Lung (tissue), 12 donors: ENCODE results near the gene TMEM203. TPM values are rescaled to one million over a fixed set of nuclear protein-coding genes. Genes with fewer than 3 reads are reported as not detected.

Source experiments
- ATAC-seq: fragments of 200-7000 bp; cut with Tn5 transposase; one replicate; pipeline ENCODE4 v1.9.1; 2020; ENCODE audit warnings: moderate number of reproducible peaks; ENCODE audit not compliant: insufficient read depth, low FRiP score
- DNase-seq, 3 donors: peaks; one replicate each; pipeline ENCODE4 v3.0.0-alpha.2; 2013 to 2017
- H3K27ac ChIP-seq, 2 donors: one replicate each; pipeline ENCODE4 v1.5.1; 2013; ENCODE audit warnings: mild to moderate bottlenecking in 2 of 2, moderate library complexity in 2 of 2, control low read depth in 1 of 2, inconsistent platforms in 1 of 2, low read depth in 1 of 2, low read length in 1 of 2
- H3K27me3 ChIP-seq, 3 donors: one replicate each; pipeline ENCODE4 v1.5.1; 2013; ENCODE audit warnings: low read length in 2 of 3; ENCODE audit not compliant: control insufficient read depth in 3 of 3, insufficient read depth in 3 of 3
- H3K36me3 ChIP-seq, 4 donors: one replicate each; pipeline ENCODE4 v1.5.1; 2013; ENCODE audit warnings: low read length in 4 of 4, mild to moderate bottlenecking in 1 of 4, moderate library complexity in 1 of 4; ENCODE audit not compliant: control insufficient read depth in 4 of 4, insufficient read depth in 4 of 4
- H3K4me1 ChIP-seq, 5 donors: one replicate each; pipeline ENCODE4 v1.5.1; 2013; ENCODE audit warnings: low read length in 5 of 5, mild to moderate bottlenecking in 2 of 5, moderate library complexity in 1 of 5; ENCODE audit not compliant: control insufficient read depth in 5 of 5, insufficient read depth in 5 of 5
- H3K4me3 ChIP-seq: one replicate; pipeline ENCODE4 v1.5.1; 2013; ENCODE audit warnings: mild to moderate bottlenecking, control low read depth, moderate library complexity
- H3K9ac ChIP-seq, 2 donors: one replicate each; pipeline ENCODE4 v1.5.1; 2013; ENCODE audit warnings: low read length in 2 of 2, control low read depth in 1 of 2; ENCODE audit not compliant: insufficient read depth in 1 of 2
- H3K9me3 ChIP-seq, 4 donors: one replicate each; pipeline ENCODE4 v1.5.1; 2013; ENCODE audit warnings: low read length in 3 of 4, mild to moderate bottlenecking in 1 of 4, moderate library complexity in 1 of 4; ENCODE audit not compliant: control insufficient read depth in 4 of 4, insufficient read depth in 3 of 4
- WGBS, 2 donors: extraction: QIAGEN DNeasy Blood & Tissue Kit; methylation state at CpG; one replicate each; pipeline ENCODE4 v1.1.7; 2013; 5-methylcytosine and 5-hydroxymethylcytosine counted together
- polyA plus RNA-seq, 2 donors: library from polyadenylated mRNA; stranded (reverse); fragments of 200-250 nt; gene quantifications; one replicate each; pipeline ENCODE4 v1.2.1, GENCODE V29; 2013
- total RNA-seq, 2 donors: library from RNA; depleted of rRNA in 1 of 2; stranded (reverse); fragments of >200 nt in 1 of 2; gene quantifications; one replicate each; pipeline ENCODE4 v1.2.1, GENCODE V29; 2014 to 2021
- TF ChIP-seq, protein P1 (sequence below): IDR thresholded peaks from 2 replicates; pipeline ENCODE4 v1.5.1; 2012; ENCODE audit warnings: mild to moderate bottlenecking; ENCODE audit errors: control extremely low read depth, extremely low read depth
- donor health status: control.
- donor health status: control.
- donor health status: Bipolar disorder and iron deficiency.
- donor health status: healthy.
- donor health status: DM: yes; HTN: yes; CAD: no.

The TMEM203 gene
- total and polyA plus RNA-seq, 4 donors: 26.0 to 39.3 (median 33.8) TPM

DNA sequence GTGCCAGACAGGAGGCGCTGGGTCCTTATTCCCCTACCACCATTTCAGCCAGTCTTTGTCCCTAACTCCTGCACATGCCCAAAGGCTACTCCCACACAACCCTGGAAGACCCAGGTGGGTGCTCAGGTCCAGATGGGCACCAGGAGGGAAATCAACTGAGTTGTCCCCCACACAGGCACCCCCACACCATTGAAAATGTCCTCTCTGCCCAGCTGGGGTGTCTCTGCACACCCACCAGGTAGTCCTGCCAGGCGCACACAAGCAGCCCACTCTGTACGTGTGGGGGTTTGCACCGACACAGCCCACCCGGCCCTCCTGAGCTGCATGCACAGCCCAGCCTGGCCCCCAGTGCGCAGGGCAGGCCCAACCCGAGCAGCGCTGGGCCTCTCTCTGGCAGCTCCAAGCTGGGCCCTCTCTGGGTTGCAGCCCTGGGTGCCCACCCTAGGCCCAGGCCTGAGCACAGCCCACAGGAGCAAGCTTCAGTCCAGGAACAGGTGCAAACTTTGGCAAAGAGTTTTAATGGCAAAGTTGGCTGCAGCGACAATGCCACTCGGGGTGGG is 14.4 kb upstream of the TMEM203 start:
- Histone ChIP-seq H3K4me3 (no peak overlapping the region), H3K27ac (no peak overlapping the region), H3K4me1 (peaks cover 0 to 21% (median 5%) of the 10 kb centered on the region in 5 donors), H3K27me3 (no peaks in the 10 kb centered on the region), H3K36me3 (peaks cover 0 to 17% (median 3%) of the 10 kb centered on the region in 4 donors), H3K9me3 (no peaks in the 10 kb centered on the region), H3K9ac (no peak overlapping the region)
- TF ChIP-seq, protein P1, sequence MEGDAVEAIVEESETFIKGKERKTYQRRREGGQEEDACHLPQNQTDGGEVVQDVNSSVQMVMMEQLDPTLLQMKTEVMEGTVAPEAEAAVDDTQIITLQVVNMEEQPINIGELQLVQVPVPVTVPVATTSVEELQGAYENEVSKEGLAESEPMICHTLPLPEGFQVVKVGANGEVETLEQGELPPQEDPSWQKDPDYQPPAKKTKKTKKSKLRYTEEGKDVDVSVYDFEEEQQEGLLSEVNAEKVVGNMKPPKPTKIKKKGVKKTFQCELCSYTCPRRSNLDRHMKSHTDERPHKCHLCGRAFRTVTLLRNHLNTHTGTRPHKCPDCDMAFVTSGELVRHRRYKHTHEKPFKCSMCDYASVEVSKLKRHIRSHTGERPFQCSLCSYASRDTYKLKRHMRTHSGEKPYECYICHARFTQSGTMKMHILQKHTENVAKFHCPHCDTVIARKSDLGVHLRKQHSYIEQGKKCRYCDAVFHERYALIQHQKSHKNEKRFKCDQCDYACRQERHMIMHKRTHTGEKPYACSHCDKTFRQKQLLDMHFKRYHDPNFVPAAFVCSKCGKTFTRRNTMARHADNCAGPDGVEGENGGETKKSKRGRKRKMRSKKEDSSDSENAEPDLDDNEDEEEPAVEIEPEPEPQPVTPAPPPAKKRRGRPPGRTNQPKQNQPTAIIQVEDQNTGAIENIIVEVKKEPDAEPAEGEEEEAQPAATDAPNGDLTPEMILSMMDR: no peak
- DNase-seq (no peak), ATAC-seq (no peak)
- 92 to 95% methylated on average over 10 of the region's 10 CpGs for WGBS, 2 donors

DNA sequence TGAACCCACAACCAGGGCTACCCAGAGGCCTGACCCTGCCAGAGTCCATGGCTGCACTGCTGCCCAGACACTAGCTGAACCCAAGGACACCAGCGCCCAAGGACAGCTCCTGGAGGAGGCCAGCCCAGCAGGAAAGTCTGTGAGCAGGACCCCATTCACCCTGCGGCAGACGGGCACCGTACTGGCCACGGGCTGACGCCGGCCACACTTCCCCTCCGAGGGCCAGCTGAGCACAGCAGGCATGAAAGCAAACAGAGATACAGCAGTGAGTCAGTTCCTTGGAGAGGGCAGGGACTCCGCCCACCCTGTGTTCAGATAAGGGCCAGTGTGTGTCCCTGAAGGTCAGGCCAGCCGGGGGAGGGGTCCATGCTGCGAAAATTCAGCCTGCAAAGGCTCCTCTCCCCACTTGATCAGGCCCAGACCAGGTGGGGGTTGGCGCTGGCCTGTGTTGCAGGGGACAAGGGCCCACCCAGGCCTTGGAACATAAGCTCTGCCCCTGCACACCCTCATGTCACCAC is 13.4 kb upstream of the TMEM203 start:
- Histone ChIP-seq H3K27ac (peak overlapping the region; percentile 72 to 73), H3K4me3 (no peak overlapping the region), H3K27me3 (no peaks in the 10 kb centered on the region), H3K9ac (no peak overlapping the region), H3K9me3 (no peaks in the 10 kb centered on the region), H3K4me1 (peaks cover 0 to 19% (median 1%) of the 10 kb centered on the region in 5 donors), H3K36me3 (peaks cover 0 to 23% (median 3%) of the 10 kb centered on the region in 4 donors)
- DNase-seq: no peak
- 59 to 77% methylated on average over 12 of the region's 12 CpGs for WGBS, 2 donors
- ATAC-seq: peak; percentile 15
- TF ChIP-seq, protein P1: no peak

DNA sequence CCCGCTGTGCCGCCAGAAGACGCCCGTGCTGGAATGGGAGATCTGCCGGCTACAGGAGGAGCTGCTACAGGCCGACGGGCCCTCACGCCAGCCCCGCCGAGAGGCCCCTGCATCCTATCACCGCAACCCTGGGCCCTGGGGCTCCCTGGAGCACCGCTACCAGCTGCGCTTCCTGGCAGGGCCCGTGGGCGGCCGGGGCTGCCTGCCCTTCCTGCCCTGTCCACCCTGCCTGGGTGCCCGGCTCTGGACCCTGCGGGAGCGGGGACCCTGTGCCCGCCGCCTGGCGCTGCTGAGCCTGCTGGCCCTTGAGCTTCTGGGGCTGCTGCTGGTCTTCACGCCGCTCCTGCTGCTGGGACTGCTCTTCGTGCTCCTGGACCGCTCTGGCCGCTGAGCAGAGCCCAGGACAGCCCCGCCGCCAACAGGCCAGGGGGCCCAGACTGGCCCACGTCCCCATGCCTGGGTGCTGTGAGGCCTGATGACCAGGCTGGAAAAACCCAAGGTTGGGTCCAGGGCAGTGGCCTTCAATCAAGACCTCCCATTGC is 12.8 kb upstream of the TMEM203 start:
- WGBS, 2 donors: 91 to 93% methylated on average over 30 of the region's 30 CpGs
- Histone ChIP-seq H3K9me3 (no peaks in the 10 kb centered on the region), H3K27ac (peak overlapping the region; percentile 72 to 73), H3K4me1 (peaks cover 0 to 19% (median 0%) of the 10 kb centered on the region in 5 donors), H3K9ac (no peak overlapping the region), H3K27me3 (no peaks in the 10 kb centered on the region), H3K4me3 (no peak overlapping the region), H3K36me3 (peaks cover 0 to 25% (median 3%) of the 10 kb centered on the region in 4 donors)
- no peak for ATAC-seq
- DNase-seq: no peak
- TF ChIP-seq, protein P1: no peak
